Ectodermal cell (in vitro differentiated cells): ENCODE data around the gene PPM1L.

ENCODE experiments used
- H3K27ac ChIP-seq: 2 replicates; pipeline ENCODE4 v1.7.0; 2013; ENCODE audit warnings: mild to moderate bottlenecking, low read depth, low read length; ENCODE audit not compliant: insufficient read depth, poor library complexity, severe bottlenecking
- H3K27me3 ChIP-seq: 2 replicates; pipeline ENCODE4 v1.7.0; 2013; ENCODE audit warnings: mild to moderate bottlenecking, low read length; ENCODE audit not compliant: insufficient read depth, control insufficient read depth, poor library complexity, severe bottlenecking
- H3K36me3 ChIP-seq: one replicate; pipeline ENCODE4 v1.7.0; 2013; ENCODE audit warnings: low read length; ENCODE audit not compliant: control insufficient read depth, insufficient read depth
- H3K4me1 ChIP-seq: one replicate; pipeline ENCODE4 v1.7.0; 2013; ENCODE audit warnings: low read length; ENCODE audit not compliant: control insufficient read depth, insufficient read depth
- H3K4me3 ChIP-seq: 2 replicates; pipeline ENCODE4 v1.7.0; 2013; ENCODE audit warnings: low read depth, low read length, control low read depth; ENCODE audit not compliant: insufficient read depth
- H3K9me3 ChIP-seq: 2 replicates; pipeline ENCODE4 v1.7.0; 2013; ENCODE audit warnings: mild to moderate bottlenecking, low read length, moderate library complexity; ENCODE audit not compliant: control insufficient read depth
- WGBS, 2 experiments: methylation state at CpG; one replicate each; pipeline ENCODE4 v1.1.7; 2013; ENCODE audit warnings: missing lambda C conversion rate in 2 of 2; 5-methylcytosine and 5-hydroxymethylcytosine counted together

PPM1L gene

DNA sequence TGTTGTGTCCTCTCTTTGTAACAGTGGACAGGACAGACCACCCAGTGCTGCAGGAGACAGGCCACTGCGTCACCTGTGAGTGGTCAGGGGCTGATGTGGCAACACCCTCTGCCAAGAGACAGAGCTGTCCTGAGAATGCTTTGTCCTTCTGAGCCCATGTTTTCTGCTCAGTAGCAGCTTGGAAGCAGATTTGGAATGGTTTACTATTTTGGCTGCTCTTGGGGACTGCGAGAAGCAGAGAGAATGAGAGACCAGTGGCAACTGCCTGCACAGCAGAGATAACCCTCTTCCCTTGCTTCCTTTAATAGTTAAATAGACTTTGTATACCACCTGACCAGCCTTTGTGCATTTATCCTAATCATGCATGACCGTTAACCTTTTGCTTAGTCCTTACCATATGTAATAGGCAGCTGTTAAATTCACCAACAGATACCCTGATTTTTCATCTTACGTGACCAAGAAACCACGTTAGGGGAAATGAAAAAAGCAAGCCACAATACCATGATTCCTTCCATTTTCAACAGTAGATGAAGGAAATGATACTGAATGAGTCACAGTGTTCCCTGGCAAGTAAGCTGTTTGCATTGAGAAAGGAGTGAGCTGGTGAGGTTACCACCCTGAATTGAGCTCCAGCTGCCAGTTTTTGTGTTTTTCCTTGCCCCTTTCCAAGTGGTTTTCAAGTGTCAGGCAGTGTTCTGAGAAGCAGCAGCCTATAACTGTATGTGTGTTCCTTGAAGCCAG is 313.6 kb downstream of the PPM1L start:
- 93 to 96% methylated on average over 5 of the region's 5 CpGs for WGBS, 2 experiments

DNA sequence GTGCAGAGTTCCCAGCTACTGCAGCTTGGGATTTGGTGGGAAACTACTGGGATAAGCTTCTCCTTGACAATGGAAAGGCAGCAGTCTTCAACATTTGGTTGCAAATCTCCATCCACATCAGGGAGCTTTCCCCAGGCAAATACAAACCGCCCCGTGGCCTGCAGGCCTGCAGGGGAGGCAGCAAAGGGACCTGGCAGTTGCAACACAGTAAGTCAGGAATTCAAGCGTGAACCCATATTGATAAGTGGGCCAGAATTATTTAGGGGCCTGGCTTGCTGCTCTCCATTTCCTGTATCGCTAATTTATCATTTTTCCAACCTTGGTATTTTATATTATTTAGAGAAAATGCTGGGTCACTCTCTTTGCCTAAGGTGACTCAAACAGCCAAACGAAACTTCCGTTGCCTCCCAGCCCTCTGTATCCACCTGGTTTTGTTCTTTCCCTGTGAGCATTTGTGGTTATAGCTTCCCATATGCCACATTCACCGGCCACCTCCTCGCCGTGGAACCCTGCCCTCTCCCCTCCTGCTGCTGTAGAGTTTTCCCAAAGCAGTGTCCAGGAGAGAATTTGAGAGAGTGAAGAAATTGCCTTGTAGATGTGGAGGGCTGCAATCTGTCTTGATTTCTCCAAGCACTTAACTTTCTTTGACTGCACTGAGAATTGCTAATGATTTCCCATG is 314.4 kb downstream of the PPM1L start:
- no peak overlapping the region for H3K27ac ChIP-seq
- no peaks in the 10 kb centered on the region for H3K4me1 ChIP-seq
- H3K27me3 ChIP-seq: no peaks in the 10 kb centered on the region
- WGBS, 2 experiments: 87 to 88% methylated on average over 9 of the region's 9 CpGs
- H3K9me3 ChIP-seq: no peaks in the 10 kb centered on the region
- H3K4me3 ChIP-seq: no peak overlapping the region
- H3K36me3 ChIP-seq: no peaks in the 10 kb centered on the region

More for the DNA sequence above, 313.6 kb downstream of the PPM1L start:
- Histone ChIP-seq H3K4me1 (no peaks in the 10 kb centered on the region), H3K4me3 (no peak overlapping the region), H3K36me3 (no peaks in the 10 kb centered on the region), H3K27ac (no peak overlapping the region), H3K9me3 (no peaks in the 10 kb centered on the region), H3K27me3 (no peaks in the 10 kb centered on the region)

GRCh38 chr3:161070980-161071663 is 315.1 kb downstream of the PPM1L start:
- H3K27me3 ChIP-seq: no peaks in the 10 kb centered on the region
- H3K36me3 ChIP-seq: no peaks in the 10 kb centered on the region
- no peak overlapping the region for H3K4me3 ChIP-seq
- whole genome bisulfite sequencing, 2 experiments: 97 to 99% methylated on average over 5 to 6 of the region's 6 CpGs
- H3K4me1 ChIP-seq: no peaks in the 10 kb centered on the region
- no peak overlapping the region for H3K27ac ChIP-seq
- H3K9me3 ChIP-seq: no peaks in the 10 kb centered on the region

GRCh38 chr3:161072211-161072621 is 316.2 kb downstream of the PPM1L start:
- no peak overlapping the region for H3K4me3 ChIP-seq
- H3K9me3 ChIP-seq: no peaks in the 10 kb centered on the region
- H3K27ac ChIP-seq: no peak overlapping the region
- H3K36me3 ChIP-seq: no peaks in the 10 kb centered on the region
- WGBS, 2 experiments: 93 to 100% methylated on average over 1 of the region's 1 CpG
- H3K4me1 ChIP-seq: no peaks in the 10 kb centered on the region
- H3K27me3 ChIP-seq: no peaks in the 10 kb centered on the region

- no peaks in the 10 kb centered on the region for H3K27me3 ChIP-seq
- H3K36me3 ChIP-seq: no peaks in the 10 kb centered on the region
- H3K4me1 ChIP-seq: no peaks in the 10 kb centered on the region
- no peak overlapping the region for H3K4me3 ChIP-seq
- no peak overlapping the region for H3K27ac ChIP-seq
- no peaks in the 10 kb centered on the region for H3K9me3 ChIP-seq
These were observed 316.7 kb downstream of the PPM1L start for GRCh38 chr3:161072751-161073150.

DNA sequence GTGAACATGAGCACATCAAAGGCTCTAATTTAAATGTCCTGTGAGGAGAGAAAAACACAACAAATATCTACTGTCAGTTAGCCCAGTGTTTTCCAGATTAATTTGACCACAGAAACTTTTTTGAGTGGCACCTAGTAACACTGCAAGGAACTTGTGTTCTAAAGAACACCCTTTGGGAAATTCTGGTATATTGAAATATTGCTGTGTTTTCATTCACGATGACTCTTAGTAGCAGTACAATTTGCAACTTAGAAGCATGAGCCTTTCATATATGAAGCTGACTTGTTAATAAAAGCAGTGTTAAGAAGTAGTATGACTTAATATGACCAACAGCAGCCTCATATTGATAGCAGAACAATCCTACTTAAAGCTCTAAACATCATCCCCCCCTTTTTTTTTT is 317.1 kb downstream of the PPM1L start:
- no peaks in the 10 kb centered on the region for H3K27me3 ChIP-seq
- H3K36me3 ChIP-seq: no peaks in the 10 kb centered on the region
- H3K9me3 ChIP-seq: no peaks in the 10 kb centered on the region
- H3K4me1 ChIP-seq: no peaks in the 10 kb centered on the region
- no peak overlapping the region for H3K27ac ChIP-seq
- WGBS, 2 experiments: 100% methylated on average over 1 of the region's 1 CpG
- H3K4me3 ChIP-seq: no peak overlapping the region

- 91% methylated on average over 4 of the region's 4 CpGs for WGBS, 2 experiments
- Histone ChIP-seq H3K27me3 (no peaks in the 10 kb centered on the region), H3K9me3 (no peaks in the 10 kb centered on the region), H3K36me3 (peaks cover 6% of the 10 kb centered on the region), H3K4me1 (no peaks in the 10 kb centered on the region), H3K27ac (no peak overlapping the region), H3K4me3 (no peak overlapping the region)
These were observed 325.6 kb downstream of the PPM1L start for GRCh38 chr3:161081633-161082032.

GRCh38 chr3:161082063-161082462 is 326.0 kb downstream of the PPM1L start:
- H3K4me1 ChIP-seq: no peaks in the 10 kb centered on the region
- WGBS, 2 experiments: 79 to 92% methylated on average over 2 of the region's 2 CpGs
- H3K27ac ChIP-seq: no peak overlapping the region
- peaks cover 6% of the 10 kb centered on the region for H3K36me3 ChIP-seq
- no peaks in the 10 kb centered on the region for H3K9me3 ChIP-seq
- H3K4me3 ChIP-seq: no peak overlapping the region
- no peaks in the 10 kb centered on the region for H3K27me3 ChIP-seq

GRCh38 chr3:161083131-161083530 is 327.1 kb downstream of the PPM1L start:
- WGBS, 2 experiments: 93 to 98% methylated on average over 1 of the region's 1 CpG
- Histone ChIP-seq H3K4me1 (no peaks in the 10 kb centered on the region), H3K36me3 (peaks cover 6% of the 10 kb centered on the region), H3K27ac (no peak overlapping the region), H3K9me3 (no peaks in the 10 kb centered on the region), H3K27me3 (no peaks in the 10 kb centered on the region), H3K4me3 (no peak overlapping the region)

GRCh38 chr3:161084277-161084676 is 328.2 kb downstream of the PPM1L start:
- no peaks in the 10 kb centered on the region for H3K27me3 ChIP-seq

More at GRCh38 chr3:161084277-161084676, 328.2 kb downstream of the PPM1L start:
- peaks cover 6% of the 10 kb centered on the region for H3K36me3 ChIP-seq
- no peak overlapping the region for H3K27ac ChIP-seq
- WGBS, 2 experiments: 90 to 96% methylated on average over 2 of the region's 2 CpGs
- H3K9me3 ChIP-seq: no peaks in the 10 kb centered on the region
- no peak overlapping the region for H3K4me3 ChIP-seq
- H3K4me1 ChIP-seq: no peaks in the 10 kb centered on the region
